H1 (cell line): Measurements from ENCODE around the gene RGS9. TPM values are rescaled to one million over a fixed set of nuclear protein-coding genes. Genes with fewer than 3 reads are reported as not detected.

Source experiments
- CTCF ChIA-PET: fragments of 300-600 bp; sonication (Branson Sonifier 250); formaldehyde crosslinking; loops from one replicate; lab custom pipeline; 2021; ENCODE audit not compliant: partially characterized antibody; lab: Charles Lee
- POLR2A ChIA-PET: fragments of 300-600 bp; sonication (Branson Sonifier 250); formaldehyde crosslinking; loops from one replicate; lab custom pipeline; 2021; ENCODE audit warnings: inconsistent platforms; ENCODE audit not compliant: partially characterized antibody; lab: Charles Lee
- DNase-seq, 2 experiments: peaks; one replicate each; pipeline versions ENCODE4 v3.0.0 to v3.0.0-alpha.2; 2010 to 2022; ENCODE audit warnings: low spot score in 2 of 2, low read depth in 1 of 2, mixed read lengths in 1 of 2
- FAIRE-seq: peaks from 2 replicates; lab custom pipeline; 2011; peaks lifted over from hg19 to GRCh38; lab: Jason Lieb, UNC
- H2AFZ ChIP-seq: 2 replicates; pipeline ENCODE4 v1.8.1; 2012; ENCODE audit warnings: low read length, inconsistent platforms
- H2AK5ac ChIP-seq: 2 replicates; pipeline ENCODE4 v1.6.1; 2013; ENCODE audit warnings: low read depth, low read length
- H2BK120ac ChIP-seq: replicated peaks from 2 replicates; pipeline ENCODE3; 2013; ENCODE audit warnings: low read depth, low read length, inconsistent platforms
- H2BK12ac ChIP-seq: 2 replicates; pipeline ENCODE4 v1.6.1; 2013; ENCODE audit warnings: low read depth, low read length
- H2BK15ac ChIP-seq: 2 replicates; pipeline ENCODE4 v1.6.1; 2013; ENCODE audit warnings: low read length
- H2BK20ac ChIP-seq: 2 replicates; pipeline ENCODE4 v1.6.1; 2013; ENCODE audit warnings: low read length
- H2BK5ac ChIP-seq: 2 replicates; pipeline ENCODE4 v1.6.1; 2013; ENCODE audit warnings: low read depth, low read length
- H3K14ac ChIP-seq: 2 replicates; pipeline ENCODE4 v1.6.1; 2013; ENCODE audit warnings: inconsistent platforms; ENCODE audit not compliant: insufficient read length
- H3K18ac ChIP-seq: 2 replicates; pipeline ENCODE4 v1.6.1; 2013; ENCODE audit warnings: low read length; ENCODE audit errors: extremely low read depth
- H3K23ac ChIP-seq: 2 replicates; pipeline ENCODE4 v1.6.1; 2013; ENCODE audit warnings: inconsistent platforms; ENCODE audit not compliant: insufficient read length
- H3K23me2 ChIP-seq: 2 replicates; pipeline ENCODE4 v1.6.1; 2013; ENCODE audit warnings: low read depth, low read length
- H3K27ac ChIP-seq: 2 replicates; pipeline ENCODE4 v1.6.1; 2011; ENCODE audit warnings: low read depth, low read length, inconsistent platforms
- H3K27me3 ChIP-seq, 4 experiments: replicated peaks in 1 of 4; 1 replicate in 1 of 4; 2 replicates in 3 of 4; pipeline versions ENCODE4 v1.6.1 to v1.8.1; 2011 to 2013; ENCODE audit warnings: low read length in 3 of 4, mild to moderate bottlenecking in 3 of 4, inconsistent platforms in 2 of 4, mixed read lengths in 2 of 4, moderate library complexity in 1 of 4; ENCODE audit not compliant: control insufficient read depth in 3 of 4, insufficient read depth in 3 of 4; ENCODE audit errors: extremely low read depth in 1 of 4
- H3K36me3 ChIP-seq, 4 experiments: 2 replicates each; pipeline versions ENCODE4 v1.6.1 to v1.8.1; 2011 to 2013; ENCODE audit warnings: mild to moderate bottlenecking in 4 of 4, low read length in 3 of 4, moderate library complexity in 2 of 4, control low read depth in 1 of 4, inconsistent platforms in 1 of 4; ENCODE audit not compliant: insufficient read depth in 4 of 4, control insufficient read depth in 2 of 4
- H3K4ac ChIP-seq: replicated peaks from 2 replicates; pipeline ENCODE3; 2013; ENCODE audit warnings: low read length, low read depth, mixed read lengths, inconsistent platforms; ENCODE audit not compliant: insufficient read length
- H3K4me1 ChIP-seq, 4 experiments: replicated peaks in 1 of 4; 1 replicate in 1 of 4; 2 replicates in 3 of 4; pipeline versions ENCODE4 v1.6.1 to v1.8.1; 2011 to 2013; ENCODE audit warnings: low read length in 3 of 4, inconsistent platforms in 2 of 4, mixed read lengths in 1 of 4; ENCODE audit not compliant: insufficient read depth in 4 of 4, control insufficient read depth in 3 of 4
- H3K4me2 ChIP-seq, 2 experiments: 2 replicates each; pipeline versions ENCODE4 v1.6.1 to v1.8.1; 2011 to 2013; ENCODE audit warnings: low read depth in 2 of 2, low read length in 2 of 2, control low read depth in 1 of 2, inconsistent platforms in 1 of 2, mild to moderate bottlenecking in 1 of 2; ENCODE audit not compliant: insufficient read depth in 1 of 2
- H3K4me3 ChIP-seq, 4 experiments: fragments of 200-600, 300-600 bp in 1 of 4; sonication (generic), shearing (Covaris generic), sonication (Bioruptor Twin) in 1 of 4; 2 replicates each; pipeline versions ENCODE4 v1.5.1 to v1.8.1; 2011 to 2016; ENCODE audit warnings: low read length in 4 of 4, low read depth in 3 of 4, control low read depth in 2 of 4, inconsistent platforms in 2 of 4, mild to moderate bottlenecking in 2 of 4, mixed read lengths in 1 of 4, moderate library complexity in 1 of 4; ENCODE audit not compliant: insufficient read depth in 2 of 4; ENCODE audit errors: extremely low read depth in 1 of 4
- H3K56ac ChIP-seq: replicated peaks from 2 replicates; pipeline ENCODE3; 2013; ENCODE audit warnings: low read depth, mild to moderate bottlenecking, mixed read lengths, low read length, inconsistent platforms; ENCODE audit not compliant: insufficient read length
- H3K79me1 ChIP-seq: 2 replicates; pipeline ENCODE4 v1.6.1; 2013; ENCODE audit warnings: low read depth, low read length, control low read depth
- H3K79me2 ChIP-seq, 2 experiments: 2 replicates each; pipeline versions ENCODE4 v1.6.1 to v1.8.1; 2012 to 2013; ENCODE audit warnings: low read length in 2 of 2, mild to moderate bottlenecking in 2 of 2, inconsistent platforms in 1 of 2; ENCODE audit not compliant: insufficient read depth in 2 of 2, control insufficient read depth in 1 of 2
- H3K9ac ChIP-seq, 4 experiments: replicated peaks in 1 of 4; 1 replicate in 1 of 4; 2 replicates in 3 of 4; pipeline versions ENCODE4 v1.6.1 to v1.8.1; 2011 to 2013; ENCODE audit warnings: low read depth in 3 of 4, low read length in 3 of 4, control low read depth in 2 of 4, mild to moderate bottlenecking in 2 of 4, moderate library complexity in 2 of 4, inconsistent platforms in 1 of 4; ENCODE audit errors: extremely low read depth in 1 of 4
- H3K9me3 ChIP-seq, 2 experiments: 2 replicates each; pipeline versions ENCODE4 v1.6.1 to v1.8.1; 2012 to 2013; ENCODE audit warnings: mild to moderate bottlenecking in 2 of 2, moderate library complexity in 2 of 2, control low read depth in 1 of 2, inconsistent platforms in 1 of 2, low read depth in 1 of 2, low read length in 1 of 2, mixed read lengths in 1 of 2; ENCODE audit not compliant: insufficient read depth in 2 of 2
- H4K20me1 ChIP-seq, 2 experiments: replicated peaks in 1 of 2; 2 replicates each; pipeline versions ENCODE3 to v1.8.1; 2011 to 2013; ENCODE audit warnings: inconsistent platforms in 2 of 2, low read length in 2 of 2, mild to moderate bottlenecking in 1 of 2; ENCODE audit not compliant: insufficient read depth in 2 of 2, control insufficient read depth in 1 of 2
- H4K5ac ChIP-seq: 2 replicates; pipeline ENCODE4 v1.6.1; 2013; ENCODE audit warnings: low read length, low read depth, mixed read lengths, inconsistent platforms; ENCODE audit not compliant: insufficient read length
- H4K8ac ChIP-seq: 2 replicates; pipeline ENCODE4 v1.8.0; 2013; ENCODE audit warnings: mild to moderate bottlenecking, moderate library complexity, low read length, inconsistent platforms; ENCODE audit not compliant: insufficient read depth; ENCODE audit errors: extremely low read depth
- H4K91ac ChIP-seq: replicated peaks from 2 replicates; pipeline ENCODE3; 2013; ENCODE audit warnings: low read length, mixed read lengths, inconsistent platforms; ENCODE audit not compliant: insufficient read length
- ASH2L ChIP-seq: fragments of 200-600, 300-600 bp; sonication (generic); IDR thresholded peaks from one replicate; pipeline ENCODE4 v1.7.1; 2017; ENCODE audit warnings: low read length
- CBX8 ChIP-seq: fragments of 300-800, 300-1000 bp; sonication (generic); IDR thresholded peaks from 2 replicates; pipeline ENCODE4 v1.7.1; 2016; ENCODE audit warnings: low read depth, low read length, borderline replicate concordance
- CHD2 ChIP-seq: IDR thresholded peaks from 2 replicates; pipeline ENCODE4 v1.6.1; 2012; ENCODE audit warnings: low read length, improper control_type of control experiment
- HDAC6 ChIP-seq: IDR thresholded peaks from one replicate; pipeline ENCODE4 v1.7.1; 2012; ENCODE audit warnings: low read depth, mild to moderate bottlenecking, inconsistent platforms, low read length, moderate library complexity
- JUN ChIP-seq: IDR thresholded peaks from 2 replicates; pipeline ENCODE4 v1.6.1; 2011; ENCODE audit warnings: low read depth, mild to moderate bottlenecking, improper control_type of control experiment, low read length
- KDM4A ChIP-seq: IDR thresholded peaks from one replicate; pipeline ENCODE4 v1.7.1; 2012; ENCODE audit warnings: low read depth, mild to moderate bottlenecking, moderate library complexity, low read length, inconsistent platforms; ENCODE audit not compliant: severe bottlenecking
- MAFK ChIP-seq: IDR thresholded peaks from 2 replicates; pipeline ENCODE4 v1.6.1; 2012; ENCODE audit warnings: low read depth, mild to moderate bottlenecking, improper control_type of control experiment, low read length
- MAX ChIP-seq: IDR thresholded peaks from 2 replicates; pipeline ENCODE4 v1.6.1; 2012; ENCODE audit warnings: inconsistent platforms
- NRF1 ChIP-seq: IDR thresholded peaks from 2 replicates; pipeline ENCODE4 v1.6.1; 2011; ENCODE audit warnings: mild to moderate bottlenecking, low read depth, low read length, improper control_type of control experiment
- PHF8 ChIP-seq: fragments of 200-600 bp; sonication (generic); conservative IDR thresholded peaks from 2 replicates; pipeline ENCODE4 v1.7.1; 2012; ENCODE audit warnings: low read depth, mild to moderate bottlenecking, inconsistent platforms, low read length, moderate library complexity
- RBBP5 ChIP-seq: IDR thresholded peaks from 2 replicates; pipeline ENCODE4 v1.7.1; 2012; ENCODE audit warnings: low read depth, mild to moderate bottlenecking, inconsistent platforms, low read length, moderate library complexity, borderline replicate concordance
- RFX5 ChIP-seq: IDR thresholded peaks from 2 replicates; pipeline ENCODE4 v1.6.1; 2011; ENCODE audit warnings: low read depth, low read length, improper control_type of control experiment, borderline replicate concordance
- SAP30 ChIP-seq: fragments of 300-600 bp; sonication (generic); IDR thresholded peaks from 2 replicates; pipeline ENCODE4 v1.7.1; 2012; ENCODE audit warnings: low read length, moderate library complexity, mild to moderate bottlenecking, inconsistent platforms; ENCODE audit not compliant: insufficient read depth, insufficient replicate concordance
- SP4 ChIP-seq: IDR thresholded peaks from 2 replicates; pipeline ENCODE4 v1.6.1; 2012; ENCODE audit warnings: low read length, inconsistent platforms
- YY1 ChIP-seq: IDR thresholded peaks from 2 replicates; pipeline ENCODE4 v1.6.1; 2011; ENCODE audit warnings: low read depth, mild to moderate bottlenecking, low read length
- WGBS, 2 experiments: shearing (Covaris generic) in 1 of 2; methylation state at CpG; one replicate each; pipeline versions ENCODE4 v1.1.6 to v1.1.7; 2013 to 2015; ENCODE audit warnings: low lambda C conversion rate in 2 of 2, mixed read lengths in 2 of 2, inconsistent platforms in 1 of 2, low coverage in 1 of 2, missing lambda C conversion rate in 1 of 2; ENCODE audit not compliant: insufficient replicate concordance in 2 of 2, insufficient coverage in 1 of 2, insufficient read length in 1 of 2; ENCODE audit errors: extremely low coverage in 1 of 2, missing lambda C conversion rate in 1 of 2; 5-methylcytosine and 5-hydroxymethylcytosine counted together
- polyA plus RNA-seq, 7 experiments: library from polyadenylated mRNA; depleted of rRNA in 3 of 7; stranded (reverse) in 5 of 7; unstranded in 2 of 7; fragments of >200 nt in 5 of 7; fragments of 200-250 nt in 2 of 7; gene quantifications; 1 replicate in 5 of 7; 2 replicates in 1 of 7; 4 replicates in 1 of 7; pipeline versions ENCODE4 v1.2.1 to v1.2.3, GENCODE V29; 2011 to 2013; ENCODE audit warnings: missing spikeins in 2 of 7, mixed read lengths in 2 of 7
- total RNA-seq: library from RNA; stranded (reverse); fragmentation: NEBNext Ultra II Directional; extraction: Animal tissue kit (Norgen Biotek cat#: 25700); gene quantifications from 2 replicates; pipeline ENCODE4 v1.2.1, GENCODE V29; 2021

RGS9 gene
- total and polyA plus RNA-seq, 2 of the 8 experiments (the other 6 are each of a cell fraction or from before 2014, with no cell fraction given): 8.9 to 20.5 TPM

DNA sequence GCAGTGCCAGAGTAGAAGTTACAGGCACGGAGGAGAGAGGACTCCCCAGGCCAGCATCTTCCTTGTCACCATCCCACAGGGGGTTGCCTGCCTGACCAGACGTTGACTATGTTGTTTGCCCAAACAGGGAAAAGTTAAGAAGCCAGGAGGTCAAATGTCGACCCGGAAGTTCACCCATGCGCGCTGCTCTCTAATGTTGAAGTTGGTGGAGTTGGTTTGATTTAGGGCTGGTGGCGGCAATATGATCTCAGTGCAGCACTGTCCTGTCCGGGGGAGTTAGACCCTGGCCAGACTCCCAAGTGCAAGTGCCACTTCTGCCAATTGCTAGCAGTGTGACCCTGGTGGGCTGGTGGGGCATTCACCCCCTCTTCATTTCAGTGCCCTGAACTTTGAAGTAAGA is 30.4 kb downstream of the RGS9 start:
- Histone ChIP-seq H3K9ac (no peak overlapping the region), H3K36me3 (no peaks in the 10 kb centered on the region), H3K56ac (no peak overlapping the region), H3K27ac (no peak overlapping the region), H4K5ac (no peak overlapping the region), H3K14ac (no peak overlapping the region), H2AK5ac (no peak overlapping the region), H3K79me1 (no peaks in the 10 kb centered on the region), H4K91ac (no peak overlapping the region), H2BK5ac (no peak overlapping the region), H2AFZ (no peak overlapping the region), H4K20me1 (no peaks in the 10 kb centered on the region), H3K79me2 (no peaks in the 10 kb centered on the region), H3K4me2 (no peak overlapping the region), H2BK12ac (no peak overlapping the region), H3K4me3 (no peak overlapping the region), H3K23me2 (no peaks in the 10 kb centered on the region; the same call in 1 of the 2 replicates), H4K8ac (peak overlapping the region; percentile 53; the same call in 1 of the 2 replicates), H3K18ac (no peak overlapping the region), H3K27me3 (no peaks in the 10 kb centered on the region), H3K23ac (no peak overlapping the region), H2BK20ac (no peak overlapping the region), H3K4me1 (no peaks in the 10 kb centered on the region), H3K4ac (no peak overlapping the region), H3K9me3 (no peaks in the 10 kb centered on the region), H2BK15ac (no peak overlapping the region), H2BK120ac (no peak overlapping the region)
- FAIRE-seq: no peak
- ChIA-PET CTCF (no interaction called here), POLR2A (no interaction called here)
- WGBS, 2 experiments: 95% methylated on average over 8 of the region's 8 CpGs; no CpG with 5 or more reads in 1 of the 2 experiments
- DNase-seq: no peak
- no peak for TF ChIP-seq RFX5
- TF ChIP-seq RBBP5: no peak
- TF ChIP-seq PHF8: no peak
- no peak for TF ChIP-seq SP4
- no peak for TF ChIP-seq CBX8
- TF ChIP-seq SAP30: no peak
- no peak for TF ChIP-seq NRF1
- no peak for TF ChIP-seq MAX
- TF ChIP-seq KDM4A: no peak
- TF ChIP-seq JUN: no peak
- no peak for TF ChIP-seq MAFK
- TF ChIP-seq HDAC6: no peak
- TF ChIP-seq CHD2: no peak
- TF ChIP-seq ASH2L: no peak
- no peak for TF ChIP-seq YY1
